SK-N-SH treated with all-trans-retinoic acid at 6 μM for 48 hours (cell line): ENCODE measurements around the gene ZNF619.

Source experiments
- GLIS3 ChIP-seq: fragments of 250-450 bp; sonication (Bioruptor Pico); IDR thresholded peaks from 2 replicates; pipeline ENCODE4 v1.5.0; 2020; ENCODE audit warnings: mild to moderate bottlenecking, moderate library complexity
- ISL1 ChIP-seq: fragments of 250-450 bp; sonication (Bioruptor Pico); IDR thresholded peaks from 2 replicates; pipeline ENCODE4 v2.1.2; 2022; ENCODE audit warnings: mild to moderate bottlenecking, moderate library complexity
- PPARA ChIP-seq: fragments of 250-450 bp; sonication (Bioruptor Pico); IDR thresholded peaks from 2 replicates; pipeline ENCODE4 v1.5.0; 2020; ENCODE audit warnings: mild to moderate bottlenecking, borderline replicate concordance
- RARB ChIP-seq: fragments of 250-450 bp; sonication (Bioruptor Pico); IDR thresholded peaks from 2 replicates; pipeline ENCODE4 v1.8.0; 2021; ENCODE audit warnings: mild to moderate bottlenecking, moderate library complexity
- SNAI2 ChIP-seq: fragments of 250-450 bp; sonication (Bioruptor Pico); IDR thresholded peaks from 2 replicates; pipeline ENCODE4 v1.5.0; 2020; ENCODE audit warnings: mild to moderate bottlenecking, moderate library complexity
- ZFP30 ChIP-seq: fragments of 450-650 bp; formaldehyde crosslinking; IDR thresholded peaks from 2 replicates; pipeline ENCODE4 v1.5.0; 2022; ENCODE audit warnings: mild to moderate bottlenecking, moderate library complexity

GRCh38 chr3:40456940-40457823, 19.7 kb upstream of the ZNF619 start, which contains the start of gene RPL14:
- no peak for TF ChIP-seq RARB (CRISPR knock-in tag)
- TF ChIP-seq ZFP30 (CRISPR knock-in tag) = no peak
- TF ChIP-seq ISL1 (CRISPR knock-in tag) = no peak
- no peak for TF ChIP-seq PPARA (CRISPR knock-in tag)
- no peak for TF ChIP-seq SNAI2 (CRISPR knock-in tag)
- TF ChIP-seq GLIS3 = no peak
